Measurements from ENCODE around the gene PLA2G6.

GRCh38 chr22:38228326-38228872 lies 46.8 kb upstream of the PLA2G6 start:
- TF ChIP-seq, protein P1, sequence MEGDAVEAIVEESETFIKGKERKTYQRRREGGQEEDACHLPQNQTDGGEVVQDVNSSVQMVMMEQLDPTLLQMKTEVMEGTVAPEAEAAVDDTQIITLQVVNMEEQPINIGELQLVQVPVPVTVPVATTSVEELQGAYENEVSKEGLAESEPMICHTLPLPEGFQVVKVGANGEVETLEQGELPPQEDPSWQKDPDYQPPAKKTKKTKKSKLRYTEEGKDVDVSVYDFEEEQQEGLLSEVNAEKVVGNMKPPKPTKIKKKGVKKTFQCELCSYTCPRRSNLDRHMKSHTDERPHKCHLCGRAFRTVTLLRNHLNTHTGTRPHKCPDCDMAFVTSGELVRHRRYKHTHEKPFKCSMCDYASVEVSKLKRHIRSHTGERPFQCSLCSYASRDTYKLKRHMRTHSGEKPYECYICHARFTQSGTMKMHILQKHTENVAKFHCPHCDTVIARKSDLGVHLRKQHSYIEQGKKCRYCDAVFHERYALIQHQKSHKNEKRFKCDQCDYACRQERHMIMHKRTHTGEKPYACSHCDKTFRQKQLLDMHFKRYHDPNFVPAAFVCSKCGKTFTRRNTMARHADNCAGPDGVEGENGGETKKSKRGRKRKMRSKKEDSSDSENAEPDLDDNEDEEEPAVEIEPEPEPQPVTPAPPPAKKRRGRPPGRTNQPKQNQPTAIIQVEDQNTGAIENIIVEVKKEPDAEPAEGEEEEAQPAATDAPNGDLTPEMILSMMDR (IDR thresholded peaks at IDR 0.05; ENCODE audit: poor library complexity): no peak
- no peak for TF ChIP-seq EZH2phosphoT487 (IDR thresholded peaks at IDR 0.05; ENCODE audit: low read depth, severe bottlenecking, unreplicated experiment)

Measured in hepatocyte (in vitro differentiated cells).